Gastrocnemius medialis (tissue), 4 donors: ENCODE data around the gene GPC6. TPM values are rescaled to one million over a fixed set of nuclear protein-coding genes. Genes with fewer than 3 reads are reported as not detected.

Source experiments
- ATAC-seq, 2 donors: fragments of 150-250 bp; one replicate each; pipeline ENCODE4 v1.9.1; 2016
- DNase-seq, 2 donors: peaks; one replicate each; pipeline ENCODE4 v3.0.0-alpha.2; 2019
- H3K27ac ChIP-seq, 4 donors: fragments of 200-600 bp; sonication (generic); 1 replicate in 1 of 4; 2 replicates in 3 of 4; pipeline ENCODE4 v1.5.1; 2016 to 2018; ENCODE audit warnings: mild to moderate bottlenecking in 2 of 4, moderate library complexity in 1 of 4
- H3K27me3 ChIP-seq, 3 donors: fragments of 200-600 bp; sonication (generic) in 2 of 3; 1 replicate in 1 of 3; 2 replicates in 2 of 3; pipeline versions ENCODE4 v1.5.1 to v1.6.0; 2016 to 2019; ENCODE audit warnings: mild to moderate bottlenecking in 1 of 3, moderate library complexity in 1 of 3
- H3K36me3 ChIP-seq, 2 donors: fragments of 200-600 bp; sonication (generic) in 1 of 2; one replicate each; pipeline ENCODE4 v1.5.1; 2017 to 2018
- H3K4me1 ChIP-seq, 2 donors: fragments of 200-600 bp; sonication (generic) in 1 of 2; one replicate each; pipeline ENCODE4 v1.5.1; 2016 to 2017; ENCODE audit warnings: mild to moderate bottlenecking in 2 of 2
- H3K4me3 ChIP-seq, 4 donors: fragments of 200-600 bp; sonication (generic) in 3 of 4; 1 replicate in 1 of 4; 2 replicates in 3 of 4; pipeline ENCODE4 v1.5.1; 2016 to 2019; ENCODE audit warnings: mild to moderate bottlenecking in 2 of 4
- H3K9me3 ChIP-seq, 3 donors: fragments of 200-600 bp; sonication (generic) in 2 of 3; 1 replicate in 1 of 3; 2 replicates in 2 of 3; pipeline ENCODE4 v1.5.1; 2016 to 2019
- CTCF ChIP-seq, 5 experiments: fragments of 450-650 bp in 3 of 5; fragments of 200-600 bp in 2 of 5; sonication (generic) in 2 of 5; IDR thresholded peaks in 4 of 5; conservative IDR thresholded peaks in 1 of 5; 1 replicate in 4 of 5; 2 replicates in 1 of 5; pipeline ENCODE4 v1.5.1; 2016 to 2019; ENCODE audit warnings: antibody characterized with exemption in 5 of 5, mild to moderate bottlenecking in 3 of 5, moderate library complexity in 3 of 5
- POLR2A ChIP-seq, 2 donors: fragments of 450-650 bp; IDR thresholded peaks; one replicate each; pipeline ENCODE4 v1.6.1; 2017; ENCODE audit warnings: antibody characterized with exemption in 2 of 2, mild to moderate bottlenecking in 2 of 2, moderate library complexity in 2 of 2
- in situ Hi-C, 4 donors: fragments of 200-750 bp; cut with MboI; loops; one replicate each; pipeline versions ENCODE4 v1.15.0 to v1.8.0; 2017; ENCODE audit warnings: low sequenced_read_pairs in 4 of 4
- intact Hi-C: fragments of 100-400 bp; cut with DNase I; formaldehyde crosslinking; loops from one replicate; pipeline ENCODE4 v1.15.1; 2023; ENCODE audit warnings: low total_unique reads
- total RNA-seq, 4 donors: library from RNA; depleted of rRNA; stranded (reverse); fragments of >200 nt; gene quantifications; one replicate each; pipeline versions ENCODE4 v1.1.0 to v1.2.3, GENCODE V29; 2016

GPC6 gene
- total RNA-seq, 4 donors from 2014 or later: 0.47 to 0.88 (median 0.59) TPM

GRCh38 chr13:93882086-93882651 is 655.6 kb downstream of the GPC6 start:
- Histone ChIP-seq H3K4me1 (no peaks in the 10 kb centered on the region), H3K27ac (no peak overlapping the region), H3K36me3 (no peaks in the 10 kb centered on the region), H3K27me3 (no peaks in the 10 kb centered on the region), H3K9me3 (no peaks in the 10 kb centered on the region), H3K4me3 (no peak overlapping the region)
- intact Hi-C loops (no loop called here), in situ Hi-C loops (no loop called here)
- no peak for ATAC-seq
- TF ChIP-seq POLR2A (IDR thresholded peaks at IDR 0.05) (no peak), CTCF (IDR thresholded peaks at IDR 0.05 in 4 of 5, conservative IDR thresholded peaks at IDR 0.05 in 1 of 5) (no peak)
- DNase-seq: no peak

GRCh38 chr13:93889430-93889951 is 662.9 kb downstream of the GPC6 start:
- Histone ChIP-seq H3K4me3 (no peak overlapping the region), H3K9me3 (no peaks in the 10 kb centered on the region), H3K27ac (no peak overlapping the region), H3K27me3 (no peaks in the 10 kb centered on the region), H3K4me1 (no peaks in the 10 kb centered on the region), H3K36me3 (no peaks in the 10 kb centered on the region)
- intact Hi-C loops: no loop called here
- no peak for ATAC-seq
- in situ Hi-C loops: no loop called here
- no peak for DNase-seq
- TF ChIP-seq POLR2A (IDR thresholded peaks at IDR 0.05): no peak
- TF ChIP-seq CTCF (IDR thresholded peaks at IDR 0.05 in 4 of 5, conservative IDR thresholded peaks at IDR 0.05 in 1 of 5): no peak

- in situ Hi-C loops: no loop called here
- intact Hi-C loops: no loop called here
- TF ChIP-seq POLR2A (IDR thresholded peaks at IDR 0.05) (no peak), CTCF (IDR thresholded peaks at IDR 0.05 in 4 of 5, conservative IDR thresholded peaks at IDR 0.05 in 1 of 5) (no peak)
- ATAC-seq (no peak), DNase-seq (no peak)
- no peaks in the 10 kb centered on the region for H3K36me3 ChIP-seq
- H3K9me3 ChIP-seq: no peaks in the 10 kb centered on the region
- no peaks in the 10 kb centered on the region for H3K27me3 ChIP-seq
- no peak overlapping the region for H3K27ac ChIP-seq
- no peak overlapping the region for H3K4me3 ChIP-seq
- no peaks in the 10 kb centered on the region for H3K4me1 ChIP-seq
These were observed 673.4 kb downstream of the GPC6 start for GRCh38 chr13:93899981-93900380.

- no peaks in the 10 kb centered on the region for H3K4me1 ChIP-seq
- intact Hi-C loops: no loop called here
- H3K27ac ChIP-seq: no peak overlapping the region
- no peaks in the 10 kb centered on the region for H3K36me3 ChIP-seq
- no peaks in the 10 kb centered on the region for H3K9me3 ChIP-seq
- no peaks in the 10 kb centered on the region for H3K27me3 ChIP-seq
- in situ Hi-C loops: no loop called here
- DNase-seq (no peak), ATAC-seq (no peak)
- H3K4me3 ChIP-seq: no peak overlapping the region
- no peak for TF ChIP-seq CTCF (IDR thresholded peaks at IDR 0.05 in 4 of 5, conservative IDR thresholded peaks at IDR 0.05 in 1 of 5)
- TF ChIP-seq POLR2A (IDR thresholded peaks at IDR 0.05): no peak
These were observed 674.1 kb downstream of the GPC6 start for GRCh38 chr13:93900731-93901130.

- no peak overlapping the region for H3K27ac ChIP-seq
- TF ChIP-seq CTCF (IDR thresholded peaks at IDR 0.05 in 4 of 5, conservative IDR thresholded peaks at IDR 0.05 in 1 of 5) (no peak), POLR2A (IDR thresholded peaks at IDR 0.05) (no peak)
- DNase-seq (no peak), ATAC-seq (no peak)
- in situ Hi-C loops (no loop called here), intact Hi-C loops (no loop called here)
- no peak overlapping the region for H3K4me3 ChIP-seq
- no peaks in the 10 kb centered on the region for H3K27me3 ChIP-seq
- no peaks in the 10 kb centered on the region for H3K4me1 ChIP-seq
- no peaks in the 10 kb centered on the region for H3K9me3 ChIP-seq
- no peaks in the 10 kb centered on the region for H3K36me3 ChIP-seq
These were observed 677.3 kb downstream of the GPC6 start for GRCh38 chr13:93903909-93904308.
